Naive thymus-derived CD4-positive, alpha-beta T cell (primary cell): ENCODE data around the gene NUP153. TPM values are rescaled to one million over a fixed set of nuclear protein-coding genes. Genes with fewer than 3 reads are reported as not detected.

Experiments
- polyA plus RNA-seq, 2 donors: library from polyadenylated mRNA; unstranded; fragments of 300-500 nt; fragmentation: Illumina TruSeq; gene quantifications; one replicate each; pipeline ENCODE4 v1.2.3, GENCODE V29; 2021
- total RNA-seq, 6 experiments: library from RNA in 5 of 6; stranded (reverse) in 5 of 6; gene quantifications; 1 replicate in 5 of 6; 2 replicates in 1 of 6; pipeline ENCODE4 v1.2.3 and lab custom pipeline; 2021 to 2026

The NUP153 gene
- total and polyA plus RNA-seq, 7 experiments from 2014 or later, result 2.5 to 90.9 (median 48.7) TPM

Other genes with a start within 250 kb of the NUP153 start
- gene FAM8A1, start 106.6 kb downstream of the NUP153 start, total RNA-seq, result 10 to 100 TPM in 4 of 5 experiments, 1 to 10 TPM in 1; 8.0 to 26.1 (median 21.1) TPM
- 1 to 10 TPM; 5.9 to 6.0 TPM for gene FAM8A1, start 106.6 kb downstream of the NUP153 start, polyA plus RNA-seq